HG03039 (cell line): Measurements from ENCODE around the gene AARS2.
"Not testable (repeated sequence)": the region's sequence is repeated elsewhere in the genome, so short reads cannot be mapped to it uniquely, and the experiment has no call there.

ENCODE experiments used
- ATAC-seq: cut with Tn5 transposase; IDR thresholded peaks from one replicate; pipeline ENCODE4 v1.9.1; 2021; ENCODE audit warnings: mild to moderate bottlenecking, moderate library complexity; ENCODE audit not compliant: unreplicated experiment

The AARS2 gene

GRCh38 chr6:44312901-44313788 lies at the start of gene AARS2:
Gene AARS2 (minus strand): TSS chr6:44313347. CDS start chr6:44313323, 24 bp downstream.
- peak; percentile 83 for ATAC-seq

- no peak for ATAC-seq
Observed at GRCh38 chr6:44361947-44362346, 48.8 kb upstream of the AARS2 start.

- ATAC-seq = no peak
Observed at GRCh38 chr6:44359973-44360372, 46.8 kb upstream of the AARS2 start.

- ATAC-seq = no peak
Observed at GRCh38 chr6:44356487-44356886, 43.3 kb upstream of the AARS2 start.

- ATAC-seq = no peak
Observed at GRCh38 chr6:44355640-44356039, 42.5 kb upstream of the AARS2 start.

- no peak for ATAC-seq
Observed at GRCh38 chr6:44353336-44353735, 40.2 kb upstream of the AARS2 start.

GRCh38 chr6:44352259-44352658 lies 39.1 kb upstream of the AARS2 start:
- no peak for ATAC-seq

GRCh38 chr6:44350650-44350994 lies 37.5 kb upstream of the AARS2 start:
- ATAC-seq = not testable (repeated sequence)

- no peak for ATAC-seq
Observed at GRCh38 chr6:44349904-44350649, 36.9 kb upstream of the AARS2 start.

GRCh38 chr6:44346818-44347217 lies 33.7 kb upstream of the AARS2 start:
- not testable (repeated sequence) for ATAC-seq

GRCh38 chr6:44342489-44342888 lies 29.3 kb upstream of the AARS2 start, which contains the start of gene SPATS1:
Gene SPATS1 (plus strand): TSS chr6:44342650. CDS start chr6:44343096, 446 bp downstream.
- ATAC-seq = no peak

GRCh38 chr6:44342052-44342451 lies 28.9 kb upstream of the AARS2 start:
- ATAC-seq = no peak

GRCh38 chr6:44341095-44341890 lies 28.1 kb upstream of the AARS2 start:
- no peak for ATAC-seq

GRCh38 chr6:44339763-44340625 lies 26.8 kb upstream of the AARS2 start:
- ATAC-seq = no peak

- ATAC-seq = no peak
Observed at GRCh38 chr6:44339301-44339700, 26.2 kb upstream of the AARS2 start.

GRCh38 chr6:44338228-44339122 lies 25.3 kb upstream of the AARS2 start:
- ATAC-seq = peak; percentile 57

- no peak for ATAC-seq
Observed at GRCh38 chr6:44335631-44336030, 22.5 kb upstream of the AARS2 start.

GRCh38 chr6:44333942-44334341 lies 20.8 kb upstream of the AARS2 start:
- ATAC-seq = no peak

- no peak for ATAC-seq
Observed at GRCh38 chr6:44333273-44333919, 20.2 kb upstream of the AARS2 start.
